T-helper 2 cell treated with Interferon-gamma antibody and Interleukin-4, amounts not matched to agents 5 μg/mL and 100 μg/mL, for 36 hours (primary cell): ENCODE data around the gene CAMK2A.

Experiments used
- DNase-seq: peaks from one replicate; pipeline ENCODE4 v3.0.0; 2021; ENCODE audit warnings: low spot score
- H3K27ac Mint-ChIP-seq: one replicate; pipeline ENCODE4 v1.8.0; 2021; ENCODE audit warnings: mild to moderate bottlenecking, mixed read lengths
- H3K27me3 Mint-ChIP-seq: one replicate; pipeline ENCODE4 v1.8.0; 2021; ENCODE audit warnings: low read depth, mixed read lengths
- H3K36me3 Mint-ChIP-seq: one replicate; pipeline ENCODE4 v1.8.0; 2021; ENCODE audit warnings: low read depth, mixed read lengths
- H3K4me1 Mint-ChIP-seq: one replicate; pipeline ENCODE4 v1.8.0; 2021; ENCODE audit warnings: low read depth, mixed read lengths
- H3K4me3 Mint-ChIP-seq: one replicate; pipeline ENCODE4 v1.8.0; 2022; ENCODE audit warnings: mild to moderate bottlenecking, moderate library complexity, mixed read lengths
- H3K9me3 Mint-ChIP-seq: one replicate; pipeline ENCODE4 v1.8.0; 2021; ENCODE audit warnings: mixed read lengths

Gene CAMK2A

DNA sequence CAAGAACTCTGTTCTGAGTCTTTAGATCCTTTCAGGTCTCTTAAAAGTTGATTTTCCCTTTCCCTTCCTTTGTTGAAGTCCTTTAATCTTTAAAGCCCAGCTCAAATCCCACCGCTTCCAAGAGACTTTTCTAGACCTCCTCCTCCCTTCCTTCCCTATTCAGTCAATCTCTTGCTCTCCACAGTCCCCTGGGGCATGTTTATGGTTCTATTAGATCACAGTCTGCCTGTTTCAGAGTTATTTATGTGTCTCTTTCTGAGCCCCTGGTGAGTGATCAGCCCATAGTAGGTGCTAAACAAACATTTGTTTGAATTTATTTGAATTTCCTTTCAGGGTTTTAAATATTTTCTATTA lies 20.3 kb upstream of the CAMK2A start:
- Mint-ChIP-seq H3K9me3 (no peaks in the 10 kb centered on the region), H3K27me3 (peaks cover 9% of the 10 kb centered on the region), H3K4me1 (no peaks in the 10 kb centered on the region), H3K4me3 (no peak overlapping the region), H3K36me3 (no peaks in the 10 kb centered on the region), H3K27ac (no peak overlapping the region)
- no peak for DNase-seq

DNA sequence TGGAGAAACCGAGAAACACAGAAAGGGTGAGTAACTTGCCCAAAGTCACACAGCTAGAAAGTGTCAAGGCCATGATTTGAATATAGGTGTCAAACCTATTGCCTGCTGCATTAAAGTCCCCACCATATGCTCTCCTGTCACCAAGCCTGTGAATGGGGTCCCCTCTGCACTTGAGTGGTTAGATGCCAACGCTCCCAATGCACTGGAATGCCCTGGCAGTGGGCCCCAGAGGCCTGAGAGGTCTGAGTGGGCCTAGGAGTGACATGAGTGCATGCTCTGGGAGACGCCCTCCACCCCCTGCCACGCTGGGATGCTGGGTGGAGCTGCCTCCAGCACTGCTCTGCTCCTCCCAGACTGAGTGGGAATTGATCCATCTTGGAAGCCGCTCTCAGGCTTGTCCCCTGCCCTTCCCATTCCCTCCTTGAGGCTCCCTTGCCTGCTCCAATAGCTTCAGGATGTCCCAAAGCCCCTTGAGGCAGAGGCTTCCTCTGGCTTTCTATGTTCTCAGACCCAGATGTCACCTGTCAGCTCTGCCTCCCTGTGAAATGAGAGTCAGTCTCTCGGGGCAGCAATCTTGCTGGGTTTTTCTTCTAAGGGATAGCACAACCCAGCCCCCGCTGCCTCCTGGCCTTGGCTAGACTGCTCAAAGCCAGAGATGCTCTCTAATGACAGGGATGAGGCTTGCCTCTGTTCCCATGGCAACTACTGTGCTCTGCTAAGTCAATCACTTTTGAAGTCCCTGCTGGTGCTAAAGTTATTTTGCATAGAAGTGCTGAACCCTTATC lies 19.7 kb upstream of the CAMK2A start:
- Mint-ChIP-seq H3K27ac (no peak overlapping the region), H3K36me3 (no peaks in the 10 kb centered on the region), H3K4me3 (no peak overlapping the region), H3K27me3 (peaks cover 9% of the 10 kb centered on the region), H3K4me1 (no peaks in the 10 kb centered on the region), H3K9me3 (no peaks in the 10 kb centered on the region)
- DNase-seq, result no peak

GRCh38 chr5:150307617-150308426 lies 18.2 kb upstream of the CAMK2A start:
- Mint-ChIP-seq H3K4me1 (no peaks in the 10 kb centered on the region), H3K27me3 (peaks cover 21% of the 10 kb centered on the region), H3K4me3 (no peak overlapping the region), H3K9me3 (no peaks in the 10 kb centered on the region), H3K27ac (no peak overlapping the region), H3K36me3 (no peaks in the 10 kb centered on the region)
- DNase-seq, result no peak

DNA sequence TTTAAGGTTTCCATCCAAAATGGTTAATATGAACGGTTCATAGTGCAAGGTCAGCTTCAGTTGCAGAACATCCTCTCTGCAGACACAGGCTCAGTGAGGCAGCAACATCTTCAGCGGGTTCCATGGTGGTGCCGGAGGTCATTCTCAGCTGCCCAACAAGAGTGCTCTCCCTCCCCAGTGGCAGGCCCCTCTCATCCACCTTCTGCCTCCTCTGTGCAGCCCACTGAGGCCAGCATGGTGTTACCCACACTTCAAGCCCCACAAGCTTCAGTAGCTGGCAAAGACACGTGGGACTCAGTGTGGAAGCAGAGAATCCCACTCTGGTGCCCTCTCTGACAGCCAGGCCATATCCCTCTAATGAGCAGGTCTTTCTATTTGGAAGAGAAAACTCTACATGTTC lies 17.2 kb upstream of the CAMK2A start:
- Mint-ChIP-seq H3K4me1 (no peaks in the 10 kb centered on the region), H3K36me3 (no peaks in the 10 kb centered on the region), H3K4me3 (no peak overlapping the region), H3K9me3 (no peaks in the 10 kb centered on the region), H3K27ac (no peak overlapping the region), H3K27me3 (peaks cover 25% of the 10 kb centered on the region)
- no peak for DNase-seq

GRCh38 chr5:150305557-150305956 lies 16.0 kb upstream of the CAMK2A start:
- DNase-seq, result no peak

DNA sequence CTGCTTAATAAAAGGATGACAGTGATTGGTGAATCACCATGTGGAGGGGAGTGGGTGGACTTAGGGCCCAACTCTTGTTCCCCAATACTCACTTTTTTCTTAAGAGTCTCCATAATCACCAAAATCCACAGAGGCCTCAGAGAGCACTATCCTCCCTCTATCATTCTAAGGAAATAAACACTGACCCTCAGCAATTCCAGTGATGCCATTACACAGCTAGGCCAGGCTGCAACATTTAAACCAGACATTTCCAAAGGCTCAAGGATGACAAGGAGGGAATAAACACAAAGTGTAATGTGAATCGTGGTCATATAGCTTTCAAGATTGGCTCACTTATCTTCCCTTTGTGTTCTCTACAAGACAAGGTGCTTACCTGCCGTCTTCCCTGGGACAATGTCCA lies 15.5 kb upstream of the CAMK2A start:
- no peaks in the 10 kb centered on the region for H3K9me3 Mint-ChIP-seq
- H3K36me3 Mint-ChIP-seq, result no peaks in the 10 kb centered on the region
- DNase-seq, result no peak
- no peak overlapping the region for H3K27ac Mint-ChIP-seq
- peaks cover 1% of the 10 kb centered on the region for H3K4me1 Mint-ChIP-seq
- H3K27me3 Mint-ChIP-seq, result peaks cover 33% of the 10 kb centered on the region
- no peak overlapping the region for H3K4me3 Mint-ChIP-seq

More at GRCh38 chr5:150305557-150305956, 16.0 kb upstream of the CAMK2A start:
- no peaks in the 10 kb centered on the region for H3K36me3 Mint-ChIP-seq
- no peak overlapping the region for H3K27ac Mint-ChIP-seq
- no peak overlapping the region for H3K4me3 Mint-ChIP-seq
- H3K9me3 Mint-ChIP-seq, result no peaks in the 10 kb centered on the region
- H3K4me1 Mint-ChIP-seq, result no peaks in the 10 kb centered on the region
- H3K27me3 Mint-ChIP-seq, result peaks cover 32% of the 10 kb centered on the region

DNA sequence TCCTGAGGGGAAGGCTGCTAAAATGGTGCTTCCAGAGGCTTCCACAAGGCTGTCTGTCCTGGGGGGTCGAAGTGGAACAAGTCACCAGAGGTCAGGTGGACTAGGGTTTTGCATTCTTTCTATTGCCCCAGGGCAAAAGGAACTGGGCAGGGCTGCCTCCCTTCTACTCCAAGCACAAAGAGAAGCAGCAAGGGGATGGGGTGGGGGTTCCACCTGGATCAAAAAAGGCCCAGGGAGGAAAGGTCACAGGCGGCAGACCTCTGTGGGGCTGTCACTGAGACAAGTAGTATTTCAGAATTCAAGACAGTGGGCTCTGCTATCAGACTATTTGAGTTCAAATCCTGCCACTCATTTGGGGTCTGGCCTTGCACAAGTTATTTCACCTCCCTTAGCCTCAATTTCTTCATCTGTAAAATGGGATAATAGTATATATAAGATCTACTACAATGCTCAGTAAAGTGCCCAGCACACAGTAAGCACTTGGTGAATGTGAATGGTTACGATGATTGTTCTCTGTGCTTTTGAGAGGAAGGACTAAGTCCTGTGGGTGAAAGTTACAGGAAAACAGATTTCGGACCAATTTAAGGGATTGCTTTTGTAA lies 15.0 kb upstream of the CAMK2A start:
- peaks cover 38% of the 10 kb centered on the region for H3K27me3 Mint-ChIP-seq
- H3K36me3 Mint-ChIP-seq, result no peaks in the 10 kb centered on the region
- peaks cover 3% of the 10 kb centered on the region for H3K4me1 Mint-ChIP-seq

GRCh38 chr5:150303660-150304386 lies 14.2 kb upstream of the CAMK2A start:
- Mint-ChIP-seq H3K27ac (no peak overlapping the region), H3K4me3 (no peak overlapping the region), H3K36me3 (no peaks in the 10 kb centered on the region), H3K4me1 (peaks cover 3% of the 10 kb centered on the region), H3K9me3 (no peaks in the 10 kb centered on the region), H3K27me3 (peaks cover 38% of the 10 kb centered on the region)
- DNase-seq, result no peak

More for the DNA sequence above, 15.0 kb upstream of the CAMK2A start:
- H3K4me3 Mint-ChIP-seq, result no peak overlapping the region
- H3K27ac Mint-ChIP-seq, result no peak overlapping the region
- no peaks in the 10 kb centered on the region for H3K9me3 Mint-ChIP-seq
- no peak for DNase-seq

DNA sequence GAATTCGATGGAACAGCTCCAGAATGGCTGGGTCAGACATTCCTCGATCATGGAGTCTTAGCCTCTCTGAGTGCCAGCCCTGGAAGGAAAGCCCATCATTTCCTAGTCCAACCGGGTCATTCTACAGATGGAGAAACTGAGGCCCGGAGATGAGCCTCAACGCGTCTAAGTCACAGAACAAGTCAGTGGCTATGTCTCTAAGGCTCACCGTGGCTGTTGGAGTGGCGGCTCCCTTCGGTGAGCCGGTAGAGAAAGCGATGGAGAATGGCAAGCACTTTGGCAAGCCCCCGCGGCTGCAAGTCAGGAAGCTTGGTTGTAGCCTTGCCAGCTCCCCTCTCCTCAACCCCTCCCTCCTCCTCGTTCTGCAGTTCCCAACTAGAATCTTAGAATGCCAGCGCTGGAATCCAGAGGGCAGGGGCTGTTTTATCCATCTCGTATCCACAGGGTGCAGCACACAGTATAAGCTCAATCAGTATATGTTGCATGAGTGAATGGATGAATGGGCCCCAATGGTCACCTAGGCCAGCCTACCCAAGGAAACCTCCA lies 13.6 kb upstream of the CAMK2A start:
- peaks cover 38% of the 10 kb centered on the region for H3K27me3 Mint-ChIP-seq
- H3K4me1 Mint-ChIP-seq, result peaks cover 3% of the 10 kb centered on the region

DNA sequence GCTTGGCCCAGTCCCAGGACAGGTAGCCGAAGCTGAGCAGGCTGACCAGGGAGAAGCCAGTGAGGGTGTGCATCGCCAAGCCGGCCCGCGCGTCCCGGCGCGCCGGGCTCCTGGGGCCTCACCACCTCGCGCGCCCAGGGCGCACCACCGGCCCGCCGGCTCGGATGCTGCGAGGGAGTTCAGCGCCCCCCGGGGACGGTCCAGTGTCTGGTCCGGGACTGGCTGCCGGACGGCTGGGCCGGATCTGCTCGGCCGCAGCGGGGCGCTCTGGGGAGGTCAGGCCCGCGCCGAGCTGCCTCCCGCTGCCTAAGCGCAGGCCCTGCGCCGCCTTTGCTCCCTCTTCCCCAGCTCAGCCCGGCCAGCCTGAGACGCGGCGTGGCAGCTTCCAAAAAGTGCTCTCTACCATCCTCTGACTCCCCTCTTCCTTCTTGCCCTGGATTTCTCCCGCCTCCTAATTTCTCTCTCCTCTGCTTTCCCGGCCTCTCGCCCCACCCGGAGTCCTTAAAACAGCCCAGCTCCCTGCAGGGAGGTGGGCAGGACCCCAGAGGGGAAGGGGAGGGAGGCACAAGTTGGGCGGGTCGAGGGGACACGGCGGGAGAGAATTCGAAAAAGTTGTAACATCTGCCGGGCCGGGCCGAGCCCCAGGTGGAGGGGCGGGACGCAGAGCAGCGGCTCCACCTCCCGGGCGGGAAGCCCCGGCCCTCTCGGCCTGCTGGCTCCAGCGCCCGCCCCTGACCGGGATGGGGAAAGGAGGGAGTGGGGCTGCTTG lies 12.9 kb upstream of the CAMK2A start, which contains the start of gene ARSI:
TSS of gene ARSI (minus strand) at position 605 of the 769 bp plus-strand sequence. CDS start at position 73, 532 bp downstream.
- no peak for DNase-seq
- Mint-ChIP-seq H3K4me1 (peaks cover 3% of the 10 kb centered on the region), H3K27ac (no peak within 1 kb of the TSS), H3K36me3 (no peaks in the 10 kb centered on the region), H3K4me3 (no peak within 1 kb of the TSS), H3K27me3 (peaks cover 38% of the 10 kb centered on the region), H3K9me3 (no peaks in the 10 kb centered on the region)

More for the DNA sequence above, 13.6 kb upstream of the CAMK2A start:
- no peaks in the 10 kb centered on the region for H3K36me3 Mint-ChIP-seq
- H3K27ac Mint-ChIP-seq, result no peak overlapping the region
- H3K9me3 Mint-ChIP-seq, result no peaks in the 10 kb centered on the region
- no peak overlapping the region for H3K4me3 Mint-ChIP-seq
- DNase-seq, result no peak

- Mint-ChIP-seq H3K36me3 (no peaks in the 10 kb centered on the region), H3K4me3 (no peak overlapping the region), H3K27me3 (peaks cover 38% of the 10 kb centered on the region), H3K9me3 (no peaks in the 10 kb centered on the region), H3K4me1 (peaks cover 3% of the 10 kb centered on the region), H3K27ac (no peak overlapping the region)
- DNase-seq, result no peak
Observed at GRCh38 chr5:150301901-150302300, 12.3 kb upstream of the CAMK2A start.

GRCh38 chr5:150301170-150301505 lies 11.6 kb upstream of the CAMK2A start:
- no peak overlapping the region for H3K4me3 Mint-ChIP-seq
- no peaks in the 10 kb centered on the region for H3K36me3 Mint-ChIP-seq
- H3K9me3 Mint-ChIP-seq, result no peaks in the 10 kb centered on the region
- DNase-seq, result no peak
- H3K27ac Mint-ChIP-seq, result no peak overlapping the region
- H3K27me3 Mint-ChIP-seq, result peaks cover 38% of the 10 kb centered on the region
- peaks cover 3% of the 10 kb centered on the region for H3K4me1 Mint-ChIP-seq
